COLO829 (cell line): Measurements from ENCODE around the gene CDH8.
"Not testable (repeated sequence)": the region's sequence is repeated elsewhere in the genome, so short reads cannot be mapped to it uniquely, and the experiment has no call there.

Source experiments
- DNase-seq: peaks from one replicate; pipeline ENCODE4 v3.0.0; 2012; ENCODE audit warnings: low spot score

The CDH8 gene

DNA sequence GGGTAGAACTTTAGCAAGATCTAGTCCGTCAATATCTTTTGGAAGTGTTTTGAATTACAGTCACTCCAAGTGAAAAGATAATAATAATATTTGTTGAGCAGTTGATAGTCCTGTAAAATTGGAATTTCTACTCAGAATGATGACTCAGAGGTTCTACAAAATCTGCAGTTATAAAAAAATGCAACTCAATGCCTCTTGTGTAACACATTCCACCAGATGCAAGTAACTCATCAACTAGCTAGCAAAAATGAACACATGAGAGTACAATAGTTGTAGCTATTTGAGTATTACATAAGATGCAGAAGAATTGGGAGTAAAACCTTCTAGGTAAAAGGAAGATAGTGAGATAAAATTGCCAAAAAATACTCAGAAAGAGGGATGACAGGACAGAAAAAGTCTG, 177.2 kb downstream of the CDH8 start:
- DNase-seq, result no peak

DNA sequence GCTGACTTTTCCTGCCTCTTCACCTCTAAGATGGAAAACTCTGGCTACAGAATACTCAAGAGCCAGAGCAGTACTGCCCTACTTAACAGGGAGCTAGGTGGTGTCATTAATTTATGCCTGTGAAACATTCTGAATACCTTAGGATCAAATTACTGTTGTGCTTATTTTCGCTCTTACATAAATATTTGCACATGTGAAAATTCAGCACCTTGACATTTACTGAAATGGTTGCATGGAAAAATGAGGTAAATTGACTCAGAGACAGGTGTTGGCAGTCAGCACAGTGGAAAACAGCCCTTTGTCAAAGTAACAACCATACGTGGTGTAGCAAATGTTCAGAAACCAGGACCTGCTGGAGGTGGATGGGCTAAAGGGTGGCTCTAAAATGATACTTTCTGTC, 193.6 kb downstream of the CDH8 start:
- no peak for DNase-seq

GRCh38 chr16:61836804-61837393, 199.3 kb downstream of the CDH8 start:
- DNase-seq, result no peak

DNA sequence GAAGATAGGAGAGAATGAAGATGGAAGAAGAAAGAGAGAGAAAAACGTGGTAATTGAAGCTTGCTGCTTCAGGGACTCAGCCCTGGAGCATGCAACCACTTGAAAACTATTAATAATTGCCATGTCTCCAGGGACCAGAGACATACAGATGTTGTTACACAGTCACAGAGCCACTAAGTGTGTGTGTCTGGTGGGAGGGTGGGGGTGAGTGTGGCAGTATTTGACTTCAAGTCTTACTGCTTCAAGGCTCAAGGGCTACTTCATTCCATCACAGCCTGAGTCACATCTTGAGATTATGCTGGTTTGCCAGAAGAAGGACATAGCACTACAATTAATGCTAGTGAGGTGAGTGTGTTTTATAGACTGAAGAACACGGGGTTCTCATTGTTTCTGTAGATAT, 202.2 kb downstream of the CDH8 start:
- DNase-seq, result no peak

DNA sequence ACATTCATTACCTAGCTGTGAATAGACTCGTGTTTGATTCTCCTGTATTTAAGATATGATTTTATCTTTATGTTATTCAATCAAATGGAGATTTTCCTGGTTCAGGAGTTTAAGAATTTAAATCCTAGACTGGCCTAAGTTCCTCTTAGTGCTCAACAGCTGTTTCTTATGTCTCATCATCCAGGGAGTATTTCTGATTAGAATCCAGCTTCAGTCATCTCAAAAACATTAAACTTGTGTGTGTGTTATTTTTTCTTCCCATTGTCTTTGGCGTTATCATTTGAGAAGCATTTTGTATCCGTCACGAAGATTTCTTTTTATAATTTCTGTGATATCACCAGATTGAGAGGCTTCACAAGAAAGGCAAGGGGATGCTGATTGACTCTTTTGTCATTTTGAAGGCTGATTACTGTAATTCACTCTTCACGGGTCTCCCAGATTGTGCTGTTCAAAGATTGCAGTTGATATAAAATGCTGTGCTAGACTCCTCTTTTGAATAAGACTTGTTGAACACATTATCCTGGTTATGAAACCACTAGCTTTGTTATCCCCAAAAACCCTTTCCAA, 204.8 kb downstream of the CDH8 start:
- DNase-seq, result no peak

- DNase-seq, result no peak
Measured at GRCh38 chr16:61829631-61830030, 206.6 kb downstream of the CDH8 start.

GRCh38 chr16:61823326-61823725, 212.9 kb downstream of the CDH8 start:
- DNase-seq, result no peak

- no peak for DNase-seq
Measured at GRCh38 chr16:61820820-61821219, 215.4 kb downstream of the CDH8 start.

GRCh38 chr16:61820398-61820797, 215.8 kb downstream of the CDH8 start:
- DNase-seq, result no peak

DNA sequence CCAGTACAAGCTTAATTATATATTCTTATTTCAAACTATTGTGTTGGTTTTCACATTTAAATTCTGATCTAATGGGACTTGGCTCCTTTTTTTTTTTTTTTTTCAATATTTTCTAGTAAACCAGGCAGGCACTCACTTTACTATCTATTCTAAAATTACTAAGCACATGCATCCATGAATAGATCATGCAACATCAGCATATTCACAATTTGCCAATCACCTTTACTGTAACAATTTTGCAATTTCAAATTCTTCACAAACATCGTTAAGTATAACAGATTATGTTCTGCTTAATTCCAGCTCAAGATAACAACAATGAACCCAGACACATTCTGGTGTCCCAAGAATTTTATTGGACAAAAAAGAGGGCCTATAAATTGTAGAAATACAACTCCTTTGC, 217.4 kb downstream of the CDH8 start:
- no peak for DNase-seq

GRCh38 chr16:61817583-61818278, 218.5 kb downstream of the CDH8 start:
- no peak for DNase-seq

DNA sequence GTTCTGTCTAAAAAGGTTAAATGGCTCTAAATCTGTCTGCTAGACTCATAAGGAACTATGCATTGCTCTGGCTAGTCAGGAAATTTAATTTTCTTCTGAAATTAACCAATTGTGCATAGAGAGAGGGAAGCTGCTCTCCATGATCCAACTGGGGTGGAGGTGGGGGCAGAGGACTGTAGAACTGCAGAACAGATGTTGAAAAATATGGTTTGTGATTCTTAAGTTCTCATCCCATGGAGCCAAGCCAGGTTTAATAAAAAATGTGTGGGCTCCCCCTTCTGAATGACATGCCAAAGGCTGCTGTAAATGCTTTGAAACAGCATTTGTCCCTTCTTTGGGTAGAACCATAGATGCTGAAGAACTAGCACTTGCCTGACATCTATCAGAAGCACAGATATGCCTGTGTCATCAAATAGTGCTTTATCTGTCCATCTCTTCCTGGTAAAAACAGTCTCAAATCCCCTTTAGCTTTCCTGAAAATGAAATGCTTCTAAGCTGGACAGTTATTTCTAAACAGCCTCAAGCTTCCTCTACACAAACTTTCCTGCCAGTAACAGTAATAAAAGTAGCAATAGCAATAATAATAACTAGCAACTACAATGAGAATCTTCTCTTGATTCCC, 221.4 kb downstream of the CDH8 start:
- no peak for DNase-seq

GRCh38 chr16:61813339-61813738, 222.9 kb downstream of the CDH8 start:
- no peak for DNase-seq

DNA sequence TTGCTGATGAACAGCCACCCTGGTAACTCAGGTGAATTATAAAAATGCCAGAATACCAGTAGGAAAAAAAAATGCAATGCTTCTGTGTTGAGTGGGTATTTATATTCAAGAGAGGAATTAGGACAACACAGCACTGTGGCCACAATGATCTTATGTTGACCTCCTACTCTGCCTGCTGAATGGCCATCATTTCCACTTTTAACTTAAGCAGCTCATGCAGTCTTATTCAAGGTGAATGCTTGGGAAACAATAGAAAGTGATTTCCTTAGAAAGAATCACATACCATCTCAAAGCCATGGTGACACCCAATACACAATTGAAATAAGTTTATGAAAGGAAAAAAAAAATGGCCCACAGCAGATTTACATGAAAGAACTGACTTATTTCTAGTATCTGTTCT, 224.0 kb downstream of the CDH8 start:
- no peak for DNase-seq

- no peak for DNase-seq
Measured at GRCh38 chr16:61807551-61807950, 228.7 kb downstream of the CDH8 start.

DNA sequence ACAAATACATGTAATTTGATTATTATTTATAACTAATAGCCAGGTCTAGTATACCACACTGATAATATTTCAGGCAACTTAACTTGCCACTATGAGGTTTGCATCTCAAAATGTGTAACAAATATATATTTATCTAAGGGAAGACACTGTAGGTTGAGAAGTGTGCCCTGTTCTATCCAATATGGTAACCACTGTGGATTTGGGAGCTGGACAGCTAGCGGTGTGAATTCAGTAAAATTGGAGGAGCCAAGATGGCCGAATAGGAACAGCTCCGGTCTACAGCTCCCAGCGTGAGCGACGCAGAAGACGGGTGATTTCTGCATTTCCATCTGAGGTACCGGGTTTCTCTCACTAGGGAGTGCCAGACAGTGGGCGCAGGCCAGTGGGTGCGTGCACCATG, 235.0 kb downstream of the CDH8 start:
- not testable (repeated sequence) for DNase-seq

- DNase-seq, result no peak
Measured at GRCh38 chr16:61798741-61799140, 237.5 kb downstream of the CDH8 start.

- DNase-seq, result no peak
Measured at GRCh38 chr16:61797961-61798507, 238.2 kb downstream of the CDH8 start.

DNA sequence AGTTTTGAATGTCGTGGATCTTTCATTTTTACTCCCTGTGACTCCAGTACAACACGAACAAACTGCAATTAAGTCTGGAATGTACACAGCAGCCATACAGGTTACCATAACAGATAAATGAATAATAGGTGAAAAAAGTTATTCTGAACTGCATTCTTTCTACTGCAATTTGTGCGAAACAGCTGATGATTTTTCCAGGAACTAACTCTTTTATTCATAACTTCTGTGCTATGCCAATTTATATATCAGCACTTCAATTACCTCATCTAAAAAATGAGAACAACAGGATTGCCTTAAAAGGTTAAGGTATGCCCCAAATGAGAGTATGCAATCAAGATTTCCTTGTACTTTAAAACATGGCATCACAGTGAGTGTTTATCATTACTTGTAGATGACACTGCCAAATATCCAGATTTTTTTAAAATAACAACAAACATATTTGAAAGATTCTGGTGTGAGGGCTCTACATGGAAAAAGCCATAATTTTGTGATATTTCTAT, 238.9 kb downstream of the CDH8 start:
- DNase-seq, result no peak

- no peak for DNase-seq
Measured at GRCh38 chr16:61792194-61792909, 243.9 kb downstream of the CDH8 start.

GRCh38 chr16:61791464-61791863, 244.8 kb downstream of the CDH8 start:
- no peak for DNase-seq

GRCh38 chr16:61781855-61782254, 254.4 kb downstream of the CDH8 start:
- not testable (repeated sequence) for DNase-seq
